Brain microvascular endothelial cell (primary cell): ENCODE data around the gene PUS10.

ENCODE experiments used
- DNase-seq: peaks from one replicate; pipeline ENCODE4 v3.0.0-alpha.2; 2020
- H3K27ac ChIP-seq: fragments of 250-450 bp; sonication (Bioruptor Pico); 2 replicates; pipeline ENCODE4 v1.5.1; 2020; ENCODE audit warnings: mild to moderate bottlenecking, moderate library complexity
- H3K27me3 ChIP-seq: fragments of 250-450 bp; sonication (Bioruptor Pico); replicated peaks from 2 replicates; pipeline ENCODE4 v1.5.1; 2020; ENCODE audit warnings: mild to moderate bottlenecking
- H3K36me3 ChIP-seq: fragments of 250-450 bp; sonication (Bioruptor Pico); replicated peaks from 2 replicates; pipeline ENCODE4 v1.5.1; 2020; ENCODE audit warnings: mild to moderate bottlenecking
- H3K4me3 ChIP-seq: 2 replicates; pipeline ENCODE4 v1.5.1; 2011; ENCODE audit warnings: low read depth, mild to moderate bottlenecking, control low read depth, low read length, moderate library complexity
- in situ Hi-C: cut with HindIII; loops from 2 replicates; pipeline ENCODE4 v1.10.0; 2017; ENCODE audit warnings: low sequenced_read_pairs, low pct_ligation_motif_present
- TF ChIP-seq, protein P1 (sequence below): IDR thresholded peaks from 2 replicates; pipeline ENCODE4 v1.5.1; 2011; ENCODE audit warnings: low read depth, mild to moderate bottlenecking, moderate library complexity, low read length, control low read depth, inconsistent platforms; ENCODE audit errors: missing control alignments

PUS10 gene

DNA sequence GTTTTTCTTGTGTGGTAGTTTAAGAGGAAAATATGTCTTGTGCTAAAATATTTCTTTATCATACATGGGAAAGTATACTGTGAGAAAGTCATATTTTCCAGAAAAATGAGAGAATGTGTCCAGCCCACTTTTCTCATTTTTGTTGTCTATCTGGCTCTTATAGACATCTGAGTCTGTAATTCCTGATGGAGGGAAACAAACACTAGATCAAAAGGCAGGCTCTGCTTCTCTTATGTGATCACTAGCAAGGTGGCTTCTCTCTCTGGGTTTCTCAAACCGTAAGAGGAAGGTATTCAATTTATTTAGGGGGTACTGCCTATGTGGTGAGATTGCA, 40.5 kb downstream of the PUS10 start:
- Histone ChIP-seq H3K4me3 (no peak overlapping the region), H3K27me3 (no peaks in the 10 kb centered on the region), H3K36me3 (no peaks in the 10 kb centered on the region), H3K27ac (no peak overlapping the region)
- TF ChIP-seq, protein P1, sequence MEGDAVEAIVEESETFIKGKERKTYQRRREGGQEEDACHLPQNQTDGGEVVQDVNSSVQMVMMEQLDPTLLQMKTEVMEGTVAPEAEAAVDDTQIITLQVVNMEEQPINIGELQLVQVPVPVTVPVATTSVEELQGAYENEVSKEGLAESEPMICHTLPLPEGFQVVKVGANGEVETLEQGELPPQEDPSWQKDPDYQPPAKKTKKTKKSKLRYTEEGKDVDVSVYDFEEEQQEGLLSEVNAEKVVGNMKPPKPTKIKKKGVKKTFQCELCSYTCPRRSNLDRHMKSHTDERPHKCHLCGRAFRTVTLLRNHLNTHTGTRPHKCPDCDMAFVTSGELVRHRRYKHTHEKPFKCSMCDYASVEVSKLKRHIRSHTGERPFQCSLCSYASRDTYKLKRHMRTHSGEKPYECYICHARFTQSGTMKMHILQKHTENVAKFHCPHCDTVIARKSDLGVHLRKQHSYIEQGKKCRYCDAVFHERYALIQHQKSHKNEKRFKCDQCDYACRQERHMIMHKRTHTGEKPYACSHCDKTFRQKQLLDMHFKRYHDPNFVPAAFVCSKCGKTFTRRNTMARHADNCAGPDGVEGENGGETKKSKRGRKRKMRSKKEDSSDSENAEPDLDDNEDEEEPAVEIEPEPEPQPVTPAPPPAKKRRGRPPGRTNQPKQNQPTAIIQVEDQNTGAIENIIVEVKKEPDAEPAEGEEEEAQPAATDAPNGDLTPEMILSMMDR: no peak
- no peak for DNase-seq
- in situ Hi-C loops: no loop called here

DNA sequence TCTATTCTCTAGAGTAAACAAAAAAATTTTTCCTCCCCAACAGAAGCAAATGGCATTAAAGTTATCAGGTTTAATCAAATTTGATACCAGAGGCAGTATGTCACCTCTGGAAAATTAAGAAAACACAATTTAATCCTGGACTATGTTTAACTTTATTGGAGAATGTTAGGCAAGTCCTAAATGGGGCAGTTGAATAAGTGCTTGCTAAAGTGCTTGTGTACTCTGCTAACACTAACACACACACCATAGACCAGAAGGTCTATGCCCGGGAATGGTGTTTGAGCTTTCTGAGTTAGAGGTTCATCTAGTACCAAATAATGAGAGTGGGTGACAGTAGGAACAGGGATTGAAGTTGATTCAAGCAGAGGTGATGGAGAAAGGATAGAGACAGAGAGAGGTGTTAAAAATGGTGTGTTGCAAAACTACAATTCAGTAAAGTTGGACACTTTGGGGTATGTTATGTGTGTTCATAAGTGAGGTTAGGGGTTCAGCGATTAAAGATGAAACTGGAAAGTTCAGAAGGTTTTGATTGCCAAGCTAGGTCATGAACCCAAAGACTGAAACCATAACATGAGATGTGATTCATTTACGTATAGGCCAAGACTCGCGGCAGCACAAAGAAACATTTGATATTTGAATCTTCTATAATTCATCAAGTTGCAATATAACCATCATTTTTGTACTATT, 41.0 kb downstream of the PUS10 start:
- H3K27ac ChIP-seq: no peak overlapping the region
- no peaks in the 10 kb centered on the region for H3K27me3 ChIP-seq
- no peak overlapping the region for H3K4me3 ChIP-seq
- TF ChIP-seq, protein P1: no peak
- in situ Hi-C loops: no loop called here
- no peaks in the 10 kb centered on the region for H3K36me3 ChIP-seq
- no peak for DNase-seq

DNA sequence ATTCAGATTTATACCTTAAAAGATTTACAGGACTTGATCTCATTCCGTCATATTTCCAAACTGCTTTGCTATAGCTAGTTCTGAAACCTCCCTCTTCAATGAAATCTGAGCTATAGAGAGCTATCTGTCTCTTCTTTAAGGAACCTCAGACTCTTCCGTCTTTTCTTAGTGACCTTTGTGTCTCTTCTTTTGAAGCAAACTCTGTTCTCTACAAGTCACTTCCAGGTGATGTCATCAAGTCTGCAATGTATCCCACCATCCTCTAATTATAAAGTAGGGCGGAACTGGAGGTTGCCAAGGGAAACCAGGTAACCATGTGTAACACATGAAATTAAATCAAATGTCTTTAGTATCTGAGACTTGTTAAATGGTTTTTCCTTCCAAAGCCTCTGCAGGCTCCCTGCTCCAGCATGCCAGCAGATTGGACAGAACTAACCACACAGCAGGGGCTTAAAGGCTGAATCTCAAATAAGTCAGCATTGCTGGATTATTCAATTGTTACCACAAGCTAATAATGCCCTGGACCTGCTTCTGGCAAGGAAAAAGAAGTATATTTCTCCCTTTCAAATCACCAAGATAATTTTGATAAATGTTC, 41.7 kb downstream of the PUS10 start:
- Histone ChIP-seq H3K36me3 (no peaks in the 10 kb centered on the region), H3K27ac (no peak overlapping the region), H3K4me3 (no peak overlapping the region), H3K27me3 (no peaks in the 10 kb centered on the region)
- in situ Hi-C loops: no loop called here
- no peak for DNase-seq
- TF ChIP-seq, protein P1: no peak

DNA sequence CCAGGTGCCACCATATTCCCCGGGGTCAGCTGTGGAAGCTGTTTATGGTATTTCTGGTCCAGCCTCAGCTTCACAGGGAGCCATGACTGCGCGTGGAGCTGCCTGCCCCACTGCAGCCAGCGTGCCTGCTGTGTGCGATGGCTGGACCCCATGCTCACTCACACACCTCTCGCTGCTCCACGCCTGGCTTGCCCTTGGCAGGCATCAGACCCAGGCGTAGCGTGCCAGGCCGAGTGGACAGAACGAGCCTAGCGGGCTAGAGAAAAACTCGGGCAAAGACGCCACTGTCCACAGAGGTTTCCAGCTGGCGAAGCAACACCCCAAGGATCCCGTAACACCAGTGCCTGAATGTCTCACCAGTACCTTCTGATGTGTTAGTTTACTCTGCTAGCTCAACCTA, 43.4 kb downstream of the PUS10 start:
- DNase-seq: no peak
- H3K4me3 ChIP-seq: no peak overlapping the region
- in situ Hi-C loops: no loop called here
- TF ChIP-seq, protein P1: no peak
- H3K27me3 ChIP-seq: no peaks in the 10 kb centered on the region
- no peak overlapping the region for H3K27ac ChIP-seq
- H3K36me3 ChIP-seq: no peaks in the 10 kb centered on the region

DNA sequence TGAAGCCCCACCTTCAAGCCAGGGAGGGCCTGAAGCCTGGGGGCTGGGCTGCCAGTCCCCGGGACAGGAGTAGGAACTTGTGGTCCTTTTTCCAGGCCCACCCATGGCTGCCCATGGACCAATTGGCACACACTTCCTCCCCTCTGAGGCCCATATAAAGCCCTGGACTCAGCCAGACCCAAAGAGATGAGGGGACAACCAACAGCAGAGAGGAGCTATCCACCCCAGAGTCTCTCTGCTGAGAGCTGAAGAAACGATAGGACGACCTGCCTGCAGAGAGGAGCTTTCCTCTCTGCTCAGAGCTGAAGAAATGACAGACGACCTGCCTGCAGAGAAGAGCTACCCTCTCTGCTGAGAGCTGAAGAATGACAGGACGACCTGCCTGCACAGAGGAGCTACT, 44.4 kb downstream of the PUS10 start:
- in situ Hi-C loops: no loop called here
- no peak for DNase-seq
- Histone ChIP-seq H3K27me3 (no peaks in the 10 kb centered on the region), H3K4me3 (no peak overlapping the region), H3K36me3 (no peaks in the 10 kb centered on the region), H3K27ac (no peak overlapping the region)
- TF ChIP-seq, protein P1: no peak
